Panc1 (cell line): Measurements from ENCODE around the gene UXS1.

Experiments
- POLR2AphosphoS5 ChIP-seq: IDR thresholded peaks from 2 replicates; pipeline ENCODE4 v1.6.1; 2012; ENCODE audit warnings: mild to moderate bottlenecking, low read depth, low read length, moderate library complexity
- SIN3A ChIP-seq: IDR thresholded peaks from 2 replicates; pipeline ENCODE4 v1.6.1; 2012; ENCODE audit warnings: low read depth, mild to moderate bottlenecking, low read length, moderate library complexity, borderline replicate concordance; ENCODE audit not compliant: insufficient read depth
- TF ChIP-seq, protein P1 (sequence below): fragments of 450-650 bp; IDR thresholded peaks from 2 replicates; pipeline ENCODE4 v1.5.1; 2017; ENCODE audit warnings: mild to moderate bottlenecking
- TF ChIP-seq, protein P2 (sequence below), 2 experiments: IDR thresholded peaks; 2 replicates each; pipeline ENCODE4 v1.6.1; 2011 to 2012; ENCODE audit warnings: low read depth in 2 of 2, control low read depth in 1 of 2, low read length in 1 of 2, mild to moderate bottlenecking in 1 of 2, moderate library complexity in 1 of 2; ENCODE audit not compliant: insufficient read depth in 1 of 2

GRCh38 chr2:106192752-106193689 is 1.1 kb downstream of the UXS1 start:
- no peak for TF ChIP-seq SIN3A
- TF ChIP-seq, protein P1, sequence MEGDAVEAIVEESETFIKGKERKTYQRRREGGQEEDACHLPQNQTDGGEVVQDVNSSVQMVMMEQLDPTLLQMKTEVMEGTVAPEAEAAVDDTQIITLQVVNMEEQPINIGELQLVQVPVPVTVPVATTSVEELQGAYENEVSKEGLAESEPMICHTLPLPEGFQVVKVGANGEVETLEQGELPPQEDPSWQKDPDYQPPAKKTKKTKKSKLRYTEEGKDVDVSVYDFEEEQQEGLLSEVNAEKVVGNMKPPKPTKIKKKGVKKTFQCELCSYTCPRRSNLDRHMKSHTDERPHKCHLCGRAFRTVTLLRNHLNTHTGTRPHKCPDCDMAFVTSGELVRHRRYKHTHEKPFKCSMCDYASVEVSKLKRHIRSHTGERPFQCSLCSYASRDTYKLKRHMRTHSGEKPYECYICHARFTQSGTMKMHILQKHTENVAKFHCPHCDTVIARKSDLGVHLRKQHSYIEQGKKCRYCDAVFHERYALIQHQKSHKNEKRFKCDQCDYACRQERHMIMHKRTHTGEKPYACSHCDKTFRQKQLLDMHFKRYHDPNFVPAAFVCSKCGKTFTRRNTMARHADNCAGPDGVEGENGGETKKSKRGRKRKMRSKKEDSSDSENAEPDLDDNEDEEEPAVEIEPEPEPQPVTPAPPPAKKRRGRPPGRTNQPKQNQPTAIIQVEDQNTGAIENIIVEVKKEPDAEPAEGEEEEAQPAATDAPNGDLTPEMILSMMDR, result no peak
- TF ChIP-seq, protein P2, sequence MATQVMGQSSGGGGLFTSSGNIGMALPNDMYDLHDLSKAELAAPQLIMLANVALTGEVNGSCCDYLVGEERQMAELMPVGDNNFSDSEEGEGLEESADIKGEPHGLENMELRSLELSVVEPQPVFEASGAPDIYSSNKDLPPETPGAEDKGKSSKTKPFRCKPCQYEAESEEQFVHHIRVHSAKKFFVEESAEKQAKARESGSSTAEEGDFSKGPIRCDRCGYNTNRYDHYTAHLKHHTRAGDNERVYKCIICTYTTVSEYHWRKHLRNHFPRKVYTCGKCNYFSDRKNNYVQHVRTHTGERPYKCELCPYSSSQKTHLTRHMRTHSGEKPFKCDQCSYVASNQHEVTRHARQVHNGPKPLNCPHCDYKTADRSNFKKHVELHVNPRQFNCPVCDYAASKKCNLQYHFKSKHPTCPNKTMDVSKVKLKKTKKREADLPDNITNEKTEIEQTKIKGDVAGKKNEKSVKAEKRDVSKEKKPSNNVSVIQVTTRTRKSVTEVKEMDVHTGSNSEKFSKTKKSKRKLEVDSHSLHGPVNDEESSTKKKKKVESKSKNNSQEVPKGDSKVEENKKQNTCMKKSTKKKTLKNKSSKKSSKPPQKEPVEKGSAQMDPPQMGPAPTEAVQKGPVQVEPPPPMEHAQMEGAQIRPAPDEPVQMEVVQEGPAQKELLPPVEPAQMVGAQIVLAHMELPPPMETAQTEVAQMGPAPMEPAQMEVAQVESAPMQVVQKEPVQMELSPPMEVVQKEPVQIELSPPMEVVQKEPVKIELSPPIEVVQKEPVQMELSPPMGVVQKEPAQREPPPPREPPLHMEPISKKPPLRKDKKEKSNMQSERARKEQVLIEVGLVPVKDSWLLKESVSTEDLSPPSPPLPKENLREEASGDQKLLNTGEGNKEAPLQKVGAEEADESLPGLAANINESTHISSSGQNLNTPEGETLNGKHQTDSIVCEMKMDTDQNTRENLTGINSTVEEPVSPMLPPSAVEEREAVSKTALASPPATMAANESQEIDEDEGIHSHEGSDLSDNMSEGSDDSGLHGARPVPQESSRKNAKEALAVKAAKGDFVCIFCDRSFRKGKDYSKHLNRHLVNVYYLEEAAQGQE (IDR thresholded peaks at IDR 0.05; ENCODE audit: insufficient read depth in 1 of 2, low read depth in 2 of 2, low read length in 1 of 2), result no peak
- no peak for TF ChIP-seq POLR2AphosphoS5
